SK-N-SH (cell line): Measurements from ENCODE around the gene PPP2R2B.

Experiments used
- CTCF ChIP-seq: fragments of 200-600 bp; sonication (generic); IDR thresholded peaks from 2 replicates; pipeline ENCODE4 v1.6.1; 2017; ENCODE audit warnings: antibody characterized with exemption, mild to moderate bottlenecking, moderate library complexity
- ELF1 ChIP-seq: IDR thresholded peaks from 2 replicates; pipeline ENCODE4 v1.4.0; 2012
- JUND ChIP-seq: IDR thresholded peaks from 2 replicates; pipeline ENCODE4 v1.4.0; 2012
- MEF2A ChIP-seq: IDR thresholded peaks from 2 replicates; pipeline ENCODE4 v1.4.0; 2012; ENCODE audit warnings: low read depth, borderline replicate concordance
- NFIC ChIP-seq: IDR thresholded peaks from 2 replicates; pipeline ENCODE4 v1.4.0; 2012; ENCODE audit warnings: borderline replicate concordance
- NRF1 ChIP-seq: IDR thresholded peaks from 2 replicates; pipeline ENCODE4 v1.6.1; 2012; ENCODE audit warnings: low read depth, mild to moderate bottlenecking, low read length
- PBX3 ChIP-seq: IDR thresholded peaks from 2 replicates; pipeline ENCODE4; 2012
- POLR2AphosphoS5 ChIP-seq: IDR thresholded peaks from 2 replicates; pipeline ENCODE4 v1.6.1; 2012; ENCODE audit warnings: low read depth, low read length
- SIN3A ChIP-seq: IDR thresholded peaks from 2 replicates; pipeline ENCODE4 v1.6.1; 2012; ENCODE audit warnings: low read depth, mild to moderate bottlenecking, low read length, moderate library complexity, borderline replicate concordance
- SMC3 ChIP-seq: IDR thresholded peaks from 2 replicates; pipeline ENCODE4 v1.6.1; 2012; ENCODE audit warnings: low read depth, low read length, improper control_type of control experiment
- TAF1 ChIP-seq: IDR thresholded peaks from 2 replicates; pipeline ENCODE4 v1.6.1; 2012; ENCODE audit warnings: low read depth, mild to moderate bottlenecking, low read length, moderate library complexity, borderline replicate concordance
- TCF12 ChIP-seq: IDR thresholded peaks from 2 replicates; pipeline ENCODE4 v1.4.0; 2012
- USF2 ChIP-seq: fragments of 150-350 bp; IDR thresholded peaks from 2 replicates; pipeline ENCODE4 v1.6.1; 2017; ENCODE audit warnings: antibody characterized with exemption, low read length, low read depth, borderline replicate concordance
- YY1 ChIP-seq: IDR thresholded peaks from 2 replicates; pipeline ENCODE4 v1.4.0; 2012; ENCODE audit warnings: low read depth, mild to moderate bottlenecking

- TF ChIP-seq CTCF (no peak), TAF1 (no peak), SIN3A (no peak), USF2 (no peak), PBX3 (no peak), TCF12 (no peak), JUND (no peak), SMC3 (no peak), YY1 (no peak), POLR2AphosphoS5 (no peak), MEF2A (no peak), ELF1 (no peak), NFIC (no peak), NRF1 (no peak)
Measured at GRCh38 chr5:146880966-146881365, 2.4 kb upstream of the PPP2R2B start.
